HUDEP-2 (cell line): Measurements from ENCODE around the gene HSPA9.
"Not testable (repeated sequence)": the region's sequence is repeated elsewhere in the genome, so short reads cannot be mapped to it uniquely, and the experiment has no call there.

Source experiments
- DNase-seq, 76 experiments: peaks; one replicate each; lab custom pipeline; 2025; ENCODE audit not compliant: unreplicated experiment in 76 of 76; lab: John Stamatoyannopoulos, UW

Gene HSPA9

DNA sequence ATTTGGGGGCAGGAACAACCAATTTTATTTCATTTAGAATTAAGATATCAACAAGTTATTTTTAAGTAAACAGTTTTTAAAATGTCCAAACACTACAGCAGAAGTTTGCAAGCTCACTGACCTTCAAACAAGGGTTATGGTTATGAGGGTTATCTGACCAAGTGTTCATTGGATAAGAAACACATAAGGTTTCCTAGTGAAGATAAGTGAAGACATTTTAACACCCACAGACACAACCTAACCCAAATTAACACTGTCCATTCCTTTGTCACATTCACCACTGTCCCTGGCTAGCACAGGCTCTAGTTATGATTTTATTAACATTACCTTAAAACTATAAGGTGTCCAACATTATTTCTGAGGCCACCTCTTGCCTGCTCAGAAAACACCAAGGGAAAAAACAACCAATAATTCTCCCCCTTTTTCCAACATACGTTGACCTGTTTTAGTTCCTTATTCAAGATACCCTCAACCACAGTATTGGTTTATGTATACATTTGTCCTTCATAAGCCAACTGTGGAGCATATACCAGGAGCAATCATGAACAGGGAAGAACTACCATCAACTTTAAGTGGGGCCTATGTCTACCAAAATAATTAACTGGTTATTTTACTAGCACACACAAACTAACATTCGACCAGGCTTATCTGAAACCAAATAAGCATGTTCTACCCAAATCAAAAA is 36.1 kb downstream of the HSPA9 start:
- peak in 18 of 76 experiments; percentile 4 to 54 (median 32) for DNase-seq

DNA sequence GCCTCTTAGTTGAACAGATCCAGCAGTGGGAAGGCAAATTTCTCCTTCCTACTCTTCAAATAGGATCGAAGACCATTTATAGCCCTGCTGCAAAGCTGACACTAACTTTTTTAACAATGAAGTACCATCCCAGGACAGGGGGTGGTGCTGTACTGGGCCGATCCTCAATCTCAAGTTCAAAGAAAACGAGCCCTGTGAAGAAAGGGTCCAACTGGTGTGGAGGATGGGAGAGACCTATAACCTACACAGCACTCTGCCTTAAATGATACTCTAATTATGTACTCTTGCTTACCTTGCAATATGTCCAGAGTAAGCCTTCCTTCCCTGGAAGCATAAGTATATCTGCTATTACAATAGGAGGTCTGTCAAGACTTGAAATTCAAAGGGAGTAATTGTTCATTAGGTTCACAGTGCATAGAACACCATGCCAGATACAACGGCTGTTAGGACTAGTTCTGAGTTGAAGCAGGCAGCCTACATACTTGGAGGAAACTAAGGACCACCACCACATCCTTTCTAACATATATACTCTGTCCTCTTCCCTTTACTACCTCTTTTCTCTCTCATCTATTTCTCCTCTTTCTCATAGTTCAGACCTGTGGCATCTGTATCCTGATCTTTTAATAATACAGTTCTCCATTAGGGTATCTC is 38.4 kb downstream of the HSPA9 start:
- DNase-seq, result peak in 8 of 76 experiments; percentile 6 to 35 (median 15)

DNA sequence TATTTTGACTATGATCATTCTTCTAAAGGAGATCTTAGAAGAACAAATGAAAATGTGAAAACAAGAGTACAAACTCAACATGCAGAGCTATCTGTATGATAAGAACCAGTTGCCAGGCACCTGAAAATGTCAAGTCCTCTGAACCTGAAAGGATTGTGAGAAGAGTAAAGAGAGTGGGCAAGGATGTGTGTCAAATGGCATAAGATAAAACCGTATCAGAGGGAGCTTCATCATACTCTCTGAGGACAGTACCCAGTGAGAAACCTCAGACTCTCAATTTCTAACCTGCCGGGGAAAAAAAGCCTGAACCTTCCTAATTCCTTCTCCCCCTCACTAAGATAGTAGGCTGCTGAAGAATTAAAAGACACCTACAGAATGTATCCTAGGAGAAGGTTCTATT is 39.0 kb downstream of the HSPA9 start:
- peak in 2 of 76 experiments; percentile 11 to 35 for DNase-seq

DNA sequence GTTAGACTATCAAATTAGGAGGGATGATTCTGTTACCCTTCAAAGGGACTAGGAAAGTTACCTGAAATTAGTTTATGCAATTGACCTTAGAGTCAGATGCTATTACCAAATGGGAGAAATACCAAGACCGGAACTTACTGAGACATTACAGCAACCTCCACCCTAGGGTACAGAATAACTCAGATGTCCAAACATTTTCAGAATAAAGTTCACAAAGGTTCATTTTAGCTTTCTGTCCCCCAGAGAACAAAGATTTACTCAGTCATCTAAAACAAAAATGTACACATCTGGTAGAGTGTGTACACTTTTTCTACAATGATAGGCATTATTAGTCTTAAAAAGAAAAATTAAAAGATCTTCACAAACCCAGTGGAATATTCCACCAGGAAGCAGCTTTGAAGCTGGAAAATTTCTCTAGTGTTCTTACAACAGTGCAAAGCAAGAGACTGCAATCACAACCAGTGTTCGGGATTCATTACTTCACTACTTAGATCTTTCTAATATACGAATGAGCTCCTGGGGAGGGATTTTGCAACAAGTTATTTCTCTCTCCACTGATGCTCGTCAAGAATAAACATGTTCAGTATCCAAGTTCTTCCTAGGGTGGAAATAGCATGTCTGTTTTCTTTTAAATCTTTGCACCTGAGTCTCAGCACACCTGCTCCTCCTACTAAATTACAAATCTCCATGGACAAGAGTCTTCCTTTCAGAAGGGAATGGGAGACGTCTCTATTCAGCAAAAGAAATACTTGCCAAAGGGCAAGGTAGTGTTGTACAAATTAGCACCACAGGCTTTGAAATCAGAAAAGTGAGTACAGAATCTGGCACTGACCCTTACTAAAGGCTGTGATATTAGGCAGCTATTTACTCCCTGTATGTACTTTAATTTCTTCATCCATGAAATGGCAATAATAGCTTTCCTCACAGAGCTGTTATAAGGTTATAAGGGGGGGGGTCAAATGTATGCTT is 40.9 kb downstream of the HSPA9 start:
- no peak for DNase-seq

DNA sequence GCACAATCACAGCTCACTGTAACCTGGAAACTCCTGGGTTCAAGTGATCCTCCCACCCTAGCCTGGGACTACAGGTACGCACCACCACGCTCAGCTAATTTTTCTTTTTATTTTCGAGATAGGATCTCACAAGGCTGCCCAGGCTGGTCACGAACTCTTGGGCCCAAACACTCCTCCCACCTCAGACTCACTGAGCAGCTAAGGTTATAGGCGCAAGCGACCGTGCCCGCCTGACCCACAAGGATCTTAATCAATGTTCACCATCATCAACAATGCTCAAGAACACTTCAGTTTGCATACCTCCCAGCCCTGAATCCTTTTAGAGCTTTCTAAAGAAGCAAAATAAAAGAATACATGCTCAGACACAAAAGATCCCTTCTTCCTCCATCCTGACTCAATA is 45.4 kb downstream of the HSPA9 start:
- no peak for DNase-seq

DNA sequence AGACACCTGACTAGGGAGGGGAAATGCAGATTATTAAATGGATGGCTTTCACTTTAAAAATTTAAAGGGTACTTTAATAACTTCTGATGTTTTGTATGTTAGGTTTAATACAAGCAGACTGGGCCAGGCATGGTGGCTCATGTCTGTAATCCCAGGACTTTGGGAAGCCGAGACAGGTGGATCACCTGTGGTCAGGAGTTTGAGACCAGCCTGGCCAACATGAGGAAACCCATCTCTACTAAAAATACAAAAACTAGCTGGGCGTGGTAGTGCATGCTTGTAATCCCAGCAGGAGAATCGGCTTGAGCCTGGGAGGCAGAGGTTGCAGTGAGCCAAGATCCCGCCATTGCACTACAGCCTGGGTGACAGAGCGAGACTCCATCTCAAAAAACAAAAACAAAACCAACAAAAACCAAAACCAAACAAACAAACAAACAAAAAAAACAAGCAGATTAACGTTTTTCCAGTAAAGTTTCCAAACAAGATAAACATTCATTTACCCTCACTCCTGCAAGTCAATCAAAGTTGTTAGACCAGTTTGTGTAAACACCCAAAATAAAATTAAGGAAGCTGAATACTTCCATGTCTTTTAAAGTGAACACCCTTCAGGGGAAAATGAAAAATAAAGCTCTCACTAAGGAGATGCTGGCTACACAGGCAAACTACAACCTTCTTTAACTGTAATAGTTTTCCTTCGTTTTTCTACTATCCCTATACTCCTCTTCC is 46.3 kb downstream of the HSPA9 start:
- no peak for DNase-seq

DNA sequence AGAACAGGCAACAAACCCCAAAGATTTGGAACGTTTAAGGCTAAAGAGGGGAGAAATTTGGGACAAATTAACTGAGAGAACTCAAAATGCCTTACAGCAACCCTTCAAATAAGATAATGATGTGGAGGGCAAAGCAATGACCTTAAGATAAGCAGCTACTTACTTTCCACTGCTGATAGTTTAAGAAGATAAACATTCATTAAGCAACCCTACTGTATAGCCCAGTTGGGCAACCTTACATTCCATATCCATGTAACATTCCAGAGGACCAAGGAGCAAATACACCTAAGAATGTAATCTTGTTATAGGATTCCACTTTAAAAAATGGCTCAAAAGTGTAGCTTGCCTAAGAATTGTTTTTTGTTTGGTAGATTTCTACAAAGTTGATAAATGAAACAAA is 47.0 kb downstream of the HSPA9 start:
- DNase-seq, result peak in 2 of 76 experiments; percentile 11 to 14

DNA sequence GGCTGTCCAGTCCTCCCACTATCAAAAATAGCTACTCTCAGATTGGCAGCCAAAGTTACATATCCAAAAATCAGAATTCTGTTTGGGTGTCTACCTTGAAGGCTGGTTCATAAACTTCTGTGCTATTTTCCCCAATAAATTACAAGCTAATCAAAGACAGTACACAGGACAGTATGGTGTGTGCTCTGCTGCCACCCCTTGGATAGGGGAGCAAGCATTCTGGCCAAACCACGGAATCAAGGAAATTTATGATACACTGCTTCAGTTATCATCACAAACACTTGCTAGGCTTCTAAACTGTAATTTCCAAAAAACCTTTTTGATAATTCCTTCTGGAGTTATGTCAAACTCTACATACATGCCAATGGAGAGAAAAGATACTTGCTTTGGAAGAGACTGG is 48.0 kb downstream of the HSPA9 start:
- DNase-seq, result no peak

DNA sequence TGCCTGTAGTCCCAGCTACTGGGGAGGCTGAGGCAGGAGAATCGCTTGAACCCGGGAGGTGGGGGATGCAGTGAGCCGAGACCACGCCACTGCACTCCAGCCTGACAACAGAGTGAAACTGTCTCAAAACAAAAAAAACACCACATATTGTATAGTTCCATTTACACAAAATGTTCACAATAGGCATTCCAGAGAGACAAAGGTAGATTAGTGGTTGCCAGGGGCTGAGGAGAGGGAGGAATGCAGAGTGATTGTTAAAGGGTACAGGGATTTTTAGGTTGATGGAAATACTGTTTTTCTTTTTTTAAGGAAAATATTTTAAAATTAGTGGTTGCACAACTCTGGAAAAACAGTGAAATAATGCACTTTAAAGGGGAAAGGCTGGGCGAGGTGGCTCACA is 51.8 kb downstream of the HSPA9 start:
- DNase-seq, result no peak

DNA sequence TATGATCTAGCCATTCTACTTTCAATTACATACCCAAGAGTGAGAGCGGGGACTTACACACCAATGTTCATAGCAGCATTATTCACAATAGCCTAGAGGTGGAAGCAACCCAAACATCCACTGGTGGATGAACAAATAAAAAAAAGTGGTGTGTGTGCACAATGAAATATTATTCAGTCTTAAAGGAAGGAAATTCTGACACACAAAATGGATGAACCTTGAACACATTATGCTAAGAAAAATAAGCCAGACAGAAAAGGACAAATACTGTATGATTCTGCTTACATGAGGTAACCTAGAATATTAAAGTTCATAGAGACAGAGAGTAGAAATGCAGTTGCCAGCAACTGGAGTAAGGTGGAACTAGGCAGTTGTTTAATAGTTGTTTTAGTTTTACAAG is 54.2 kb downstream of the HSPA9 start:
- DNase-seq, result no peak

DNA sequence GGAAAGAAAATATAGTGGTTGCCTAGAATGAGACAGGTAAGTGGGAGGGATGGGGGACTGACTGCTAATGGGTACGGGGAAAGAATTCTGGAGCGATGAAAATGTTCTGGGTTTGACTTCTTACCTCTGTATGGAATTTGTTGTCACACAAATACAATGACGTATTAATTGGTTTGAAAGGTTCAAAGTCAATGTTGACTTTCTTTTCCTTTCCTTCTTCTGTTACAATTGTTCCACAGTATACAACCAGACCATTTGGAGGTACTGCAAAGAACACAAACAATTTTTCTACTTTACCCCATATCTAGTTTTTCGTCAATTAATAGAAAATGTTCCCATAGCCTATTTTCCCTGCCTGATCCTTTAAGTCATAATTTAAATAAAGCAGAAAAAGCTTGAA is 57.8 kb downstream of the HSPA9 start:
- no peak for DNase-seq

DNA sequence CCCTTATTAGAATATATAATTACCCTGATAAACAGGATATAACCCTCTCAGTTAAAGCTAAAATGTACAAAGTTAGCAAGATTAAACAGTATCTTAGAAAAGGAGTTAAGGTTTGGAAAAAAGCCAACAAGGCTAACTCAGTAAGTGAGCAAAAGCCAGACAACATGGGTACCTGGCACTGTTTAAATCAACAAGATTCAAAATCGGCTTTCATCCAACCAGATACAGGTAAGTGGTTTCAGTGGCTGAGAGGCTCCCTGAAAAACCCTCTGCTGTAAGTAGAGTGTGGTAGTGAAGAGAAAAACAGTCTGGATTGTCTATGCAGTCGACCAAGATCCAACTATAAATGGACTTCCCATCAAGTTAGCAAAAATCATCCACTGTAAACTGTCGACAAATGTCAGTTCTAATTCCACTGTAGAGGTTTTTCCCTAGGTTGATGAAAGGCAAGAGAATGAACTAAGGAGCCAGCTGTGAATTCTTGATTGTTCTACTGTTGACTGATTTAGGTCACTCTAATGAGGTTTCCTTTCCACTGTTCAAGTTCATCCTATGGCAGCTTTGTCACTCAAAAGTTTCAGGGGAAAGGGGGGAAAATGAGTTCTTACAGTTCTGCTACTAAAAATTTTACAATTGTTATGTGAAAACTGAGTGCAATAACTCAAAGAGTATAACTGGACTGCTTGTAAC is 59.5 kb downstream of the HSPA9 start:
- no peak for DNase-seq

DNA sequence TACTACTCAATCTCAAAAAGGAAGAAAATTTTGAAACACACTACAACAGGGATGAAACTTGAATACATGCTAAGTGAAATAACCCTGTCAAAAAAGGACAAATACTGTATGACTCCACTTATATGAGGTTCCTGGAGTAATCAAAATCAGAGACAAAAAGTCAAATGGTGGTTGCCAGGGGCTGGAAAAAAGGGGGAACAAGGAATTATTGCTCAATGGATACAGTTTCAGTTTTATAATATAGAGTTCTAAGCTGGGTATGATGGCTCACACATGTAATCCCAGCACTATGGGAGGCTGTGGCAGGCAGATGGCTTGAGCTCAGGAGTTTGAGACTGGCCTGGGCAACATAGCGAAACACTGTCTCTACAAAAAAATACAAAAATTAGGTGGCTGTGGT is 61.2 kb downstream of the HSPA9 start:
- no peak for DNase-seq

DNA sequence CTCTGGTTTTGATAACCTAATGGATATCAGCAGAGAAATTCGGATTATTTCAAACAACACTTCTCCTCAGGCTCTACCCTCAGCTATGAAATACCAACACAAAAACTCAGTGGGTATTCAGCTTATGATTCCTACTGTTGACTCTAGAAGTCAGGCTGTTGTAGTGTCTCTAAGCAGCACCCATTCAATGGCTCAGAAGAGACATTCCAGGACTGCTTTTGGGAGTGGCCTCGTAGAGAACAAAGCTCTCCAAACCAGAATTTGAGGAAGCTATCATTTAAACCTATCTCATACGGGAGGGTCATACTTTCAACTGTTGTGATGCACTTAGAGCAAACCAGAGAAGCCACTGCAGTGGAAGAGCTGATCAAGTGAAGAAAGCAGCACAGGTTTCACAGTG is 66.2 kb downstream of the HSPA9 start:
- DNase-seq, result no peak

DNA sequence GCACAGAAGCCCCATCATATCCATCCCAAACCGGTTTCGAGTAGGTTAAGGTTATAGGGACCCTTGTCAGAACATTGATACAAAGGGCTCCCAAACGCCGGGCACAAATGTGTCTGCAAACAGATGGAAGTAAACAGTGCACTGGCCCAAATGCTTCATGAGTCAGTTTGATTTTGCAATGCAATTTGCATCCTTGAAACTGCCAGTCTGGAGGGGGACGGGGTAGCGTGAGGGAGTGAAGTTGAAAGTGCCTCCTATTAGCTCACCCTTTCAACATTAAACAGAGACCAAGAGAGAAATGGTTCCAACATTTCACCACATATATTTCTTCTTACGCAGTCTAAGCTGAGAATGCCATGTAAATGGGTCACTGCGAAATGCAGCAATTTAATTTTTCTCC is 67.7 kb downstream of the HSPA9 start:
- DNase-seq, result not testable (repeated sequence)

DNA sequence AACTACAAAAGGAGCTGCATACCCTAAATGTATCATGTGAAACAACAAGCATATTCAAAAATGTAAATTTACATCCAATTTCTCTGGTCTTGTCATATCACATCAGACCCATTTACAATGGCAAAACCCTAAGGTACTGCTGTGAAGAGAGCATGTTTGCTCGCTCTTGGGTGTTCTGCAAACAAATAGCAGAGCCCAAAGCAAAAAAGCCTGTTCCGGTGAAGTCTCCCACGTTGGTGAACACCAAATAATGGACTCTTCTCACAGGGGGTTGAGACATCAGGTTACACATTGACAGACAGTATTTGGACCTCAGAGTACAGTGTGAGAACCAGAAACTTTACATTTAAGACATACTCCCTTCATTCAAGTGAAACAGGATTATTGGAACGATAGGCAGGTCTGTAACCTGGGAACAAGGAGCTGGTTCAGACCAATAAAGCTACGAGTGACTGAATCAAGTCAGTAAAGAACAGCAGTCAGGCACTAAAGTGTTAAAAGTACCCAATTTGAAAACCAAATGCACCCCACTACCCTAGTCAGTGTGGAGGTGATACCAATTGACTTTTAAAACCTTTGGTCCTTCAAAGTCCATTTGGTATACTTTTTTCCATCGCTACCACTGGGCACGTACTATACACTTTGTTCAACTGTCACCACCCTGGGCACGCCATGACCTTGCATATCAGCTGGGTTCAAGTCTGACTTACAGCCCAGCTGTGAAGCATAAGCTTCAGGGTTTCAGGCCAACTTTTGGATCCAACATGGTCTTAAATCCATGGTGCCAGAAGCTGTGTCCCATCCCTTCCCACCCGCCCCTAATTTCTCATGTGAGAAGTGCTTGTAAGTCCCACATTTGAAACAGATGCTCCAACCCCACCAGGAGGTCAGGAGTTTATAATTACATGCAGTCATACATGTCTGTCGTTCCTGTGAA is 68.6 kb downstream of the HSPA9 start:
- no peak for DNase-seq

DNA sequence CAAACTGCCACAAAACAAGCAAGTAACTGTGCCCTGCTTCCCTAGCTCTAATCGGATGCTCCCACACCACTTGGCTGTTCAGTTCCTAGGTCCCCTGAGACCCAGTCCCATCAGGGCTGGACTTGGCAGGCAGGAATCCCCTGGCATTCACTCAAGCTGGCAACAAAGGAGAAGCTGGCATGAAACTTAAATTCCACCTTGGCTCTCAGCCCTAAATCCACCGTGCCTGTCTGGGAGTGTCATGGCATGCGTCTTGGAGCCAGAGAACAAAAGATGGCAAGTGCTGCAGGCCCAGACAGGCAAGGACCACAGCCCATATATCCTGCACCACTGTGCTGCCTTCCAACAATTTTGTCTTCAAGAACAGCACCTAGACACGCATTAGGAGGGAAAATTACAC is 70.4 kb downstream of the HSPA9 start:
- no peak for DNase-seq
